ENCODE data around the gene PHEX. TPM values are rescaled to one million over a fixed set of nuclear protein-coding genes. Genes with fewer than 3 reads are reported as not detected.
A peak's percentile ranks its signal among the peaks of the same experiment; 100 is the strongest.

PHEX gene
- total RNA-seq, 1 donor, result 1.4 TPM

- peak overlapping the region; percentile 25 for H2AFZ ChIP-seq (ENCODE audit: low read length)
Observed at GRCh38 chrX:22300130-22300529, 268.0 kb downstream of the PHEX start.

More at GRCh38 chrX:22300130-22300529, 268.0 kb downstream of the PHEX start:
- H3K27ac ChIP-seq (ENCODE audit: low read depth, low read length), result no peak overlapping the region
- H3K36me3 ChIP-seq (ENCODE audit: insufficient read depth, low read length), result no peaks in the 10 kb centered on the region
- DNase-seq (ENCODE audit: insufficient read length, low spot score, missing footprints), result peak; percentile 44
- no peak for TF ChIP-seq CTCF (IDR thresholded peaks at IDR 0.05; ENCODE audit: extremely low read depth, low read depth, low read length)
- H3K79me2 ChIP-seq (ENCODE audit: insufficient read depth, low read length), result no peaks in the 10 kb centered on the region
- H4K20me1 ChIP-seq (ENCODE audit: insufficient read depth, low read length), result no peaks in the 10 kb centered on the region
- H3K4me3 ChIP-seq (ENCODE audit: insufficient read depth, low read length), result peak overlapping the region; percentile 44
- no peaks in the 10 kb centered on the region for H3K27me3 ChIP-seq (ENCODE audit: insufficient read depth, low read length)
- no peaks in the 10 kb centered on the region for H3K9me3 ChIP-seq (ENCODE audit: low read depth, low read length)
- H3K4me1 ChIP-seq (ENCODE audit: insufficient read depth, low read length), result peaks cover 11% of the 10 kb centered on the region
- peak overlapping the region; percentile 69 for H3K4me2 ChIP-seq (ENCODE audit: insufficient read depth, low read length)

Other genes with a start within 250 kb of the PHEX start
- gene MBTPS2, start 192.7 kb upstream of the PHEX start, total RNA-seq, result 9.0 and 9.1 TPM in 2 replicates
- gene YY2, start 176.3 kb upstream of the PHEX start, total RNA-seq, result 1.4 and 2.4 TPM in 2 replicates
- gene SMS, start 91.6 kb upstream of the PHEX start, total RNA-seq, result 69.2 and 76.0 TPM in 2 replicates
- gene CBLL2, start 240.6 kb downstream of the PHEX start, total RNA-seq, result under 0.01 TPM in 2 replicates